H9 (cell line): ENCODE measurements around the gene MEIS2. TPM values are rescaled to one million over a fixed set of nuclear protein-coding genes. Genes with fewer than 3 reads are reported as not detected.

Source experiments
- DNase-seq: peaks from one replicate; pipeline ENCODE4 v3.0.0-alpha.2; 2017
- H2AFZ ChIP-seq: one replicate; pipeline ENCODE4 v1.6.1; 2013; ENCODE audit warnings: mild to moderate bottlenecking, low read length, control low read depth, moderate library complexity
- H2AK5ac ChIP-seq: 2 replicates; pipeline ENCODE4 v1.6.1; 2013; ENCODE audit warnings: low read length, control low read depth, mixed read lengths; ENCODE audit not compliant: insufficient read length
- H2BK120ac ChIP-seq: one replicate; pipeline ENCODE4 v1.6.1; 2013; ENCODE audit warnings: low read depth, mild to moderate bottlenecking, low read length, control low read depth, inconsistent platforms; ENCODE audit not compliant: poor library complexity, severe bottlenecking
- H2BK12ac ChIP-seq: 2 replicates; pipeline ENCODE4 v1.6.1; 2013; ENCODE audit warnings: low read length, control low read depth, mixed read lengths, low read depth; ENCODE audit not compliant: insufficient read length
- H2BK15ac ChIP-seq: 2 replicates; pipeline ENCODE4 v1.6.1; 2013; ENCODE audit warnings: low read depth, low read length, control low read depth
- H2BK20ac ChIP-seq: one replicate; pipeline ENCODE4 v1.6.1; 2013; ENCODE audit warnings: low read depth, mild to moderate bottlenecking, low read length, control low read depth, inconsistent platforms; ENCODE audit not compliant: poor library complexity, severe bottlenecking
- H2BK5ac ChIP-seq: 2 replicates; pipeline ENCODE4 v1.6.1; 2013; ENCODE audit warnings: low read length, control low read depth, mixed read lengths; ENCODE audit not compliant: insufficient read length
- H3K14ac ChIP-seq: 2 replicates; pipeline ENCODE4 v1.6.1; 2013; ENCODE audit warnings: low read length, control low read depth; ENCODE audit not compliant: insufficient read depth
- H3K18ac ChIP-seq: 2 replicates; pipeline ENCODE4 v1.6.1; 2013; ENCODE audit warnings: low read depth, mild to moderate bottlenecking, mixed read lengths, low read length, control low read depth; ENCODE audit not compliant: insufficient read length
- H3K23ac ChIP-seq: 2 replicates; pipeline ENCODE4 v1.6.1; 2013; ENCODE audit warnings: low read length, control low read depth, mixed read lengths, low read depth; ENCODE audit not compliant: insufficient read length
- H3K23me2 ChIP-seq: 2 replicates; pipeline ENCODE4 v1.6.1; 2013; ENCODE audit warnings: low read depth, mild to moderate bottlenecking, mixed read lengths, low read length, control low read depth; ENCODE audit not compliant: insufficient read length, poor library complexity, severe bottlenecking
- H3K27ac ChIP-seq: 2 replicates; pipeline ENCODE4 v1.5.1; 2013; ENCODE audit warnings: low read length, control low read depth, mixed read lengths, low read depth; ENCODE audit not compliant: insufficient read length
- H3K27me3 ChIP-seq: 2 replicates; pipeline ENCODE4 v1.6.1; 2013; ENCODE audit warnings: low read length, control low read depth, inconsistent platforms; ENCODE audit not compliant: insufficient read depth
- H3K4ac ChIP-seq: 2 replicates; pipeline ENCODE4 v1.6.1; 2013; ENCODE audit warnings: low read depth, mild to moderate bottlenecking, control low read depth, inconsistent platforms, low read length, moderate library complexity
- H3K4me1 ChIP-seq: 2 replicates; pipeline ENCODE4 v1.6.1; 2013; ENCODE audit warnings: low read length, control low read depth, inconsistent platforms; ENCODE audit not compliant: insufficient read depth
- H3K4me2 ChIP-seq: 2 replicates; pipeline ENCODE4 v1.6.1; 2013; ENCODE audit warnings: low read length, control low read depth, mixed read lengths; ENCODE audit not compliant: insufficient read length, insufficient read depth
- H3K56ac ChIP-seq: 2 replicates; pipeline ENCODE4 v1.6.1; 2013; ENCODE audit warnings: low read depth, mild to moderate bottlenecking, mixed read lengths, low read length, control low read depth; ENCODE audit not compliant: insufficient read length
- H3K79me1 ChIP-seq: 2 replicates; pipeline ENCODE4 v1.6.1; 2013; ENCODE audit warnings: low read depth, mild to moderate bottlenecking, moderate library complexity, low read length, control low read depth, inconsistent platforms; ENCODE audit not compliant: insufficient read depth, poor library complexity, severe bottlenecking
- H3K79me2 ChIP-seq: 2 replicates; pipeline ENCODE4 v1.6.1; 2013; ENCODE audit warnings: low read length, control low read depth, inconsistent platforms; ENCODE audit not compliant: insufficient read depth
- H3K9ac ChIP-seq: 2 replicates; pipeline ENCODE4 v1.6.1; 2013; ENCODE audit warnings: low read length, control low read depth, mixed read lengths; ENCODE audit not compliant: insufficient read length; ENCODE audit errors: extremely low read depth
- H3K9me3 ChIP-seq: one replicate; pipeline ENCODE4 v1.6.1; 2013; ENCODE audit warnings: low read depth, low read length, inconsistent platforms; ENCODE audit not compliant: control insufficient read depth
- H3T11ph ChIP-seq: one replicate; pipeline ENCODE4 v1.6.1; 2013; ENCODE audit warnings: mild to moderate bottlenecking, low read length, control low read depth, inconsistent platforms
- H4K20me1 ChIP-seq: one replicate; pipeline ENCODE4 v1.6.1; 2013; ENCODE audit not compliant: control insufficient read depth, insufficient read length, insufficient read depth
- H4K5ac ChIP-seq: 2 replicates; pipeline ENCODE4 v1.6.1; 2013; ENCODE audit warnings: low read depth, mild to moderate bottlenecking, mixed read lengths, low read length, control low read depth; ENCODE audit not compliant: insufficient read length
- H4K8ac ChIP-seq: replicated peaks from 2 replicates; pipeline ENCODE4 v1.6.1; 2013; ENCODE audit warnings: low read length, control low read depth, mixed read lengths, low read depth; ENCODE audit not compliant: insufficient read length
- H4K91ac ChIP-seq: 2 replicates; pipeline ENCODE4 v1.6.1; 2013; ENCODE audit warnings: low read depth, mild to moderate bottlenecking, moderate library complexity, mixed read lengths, low read length, control low read depth; ENCODE audit not compliant: insufficient read length
- H3K27ac Mint-ChIP-seq, 3 experiments: 2 replicates in 2 of 3; 3 replicates in 1 of 3; pipeline ENCODE4 v1.8.0; 2020 to 2021; ENCODE audit warnings: mixed read lengths in 3 of 3, mild to moderate bottlenecking in 1 of 3, moderate library complexity in 1 of 3
- H3K27me3 Mint-ChIP-seq: 2 replicates; pipeline ENCODE4 v1.8.0; 2021; ENCODE audit warnings: low read depth, mild to moderate bottlenecking, moderate library complexity, mixed read lengths
- H3K36me3 Mint-ChIP-seq, 3 experiments: 2 replicates in 2 of 3; 3 replicates in 1 of 3; pipeline ENCODE4 v1.8.0; 2020 to 2021; ENCODE audit warnings: low read depth in 3 of 3, mixed read lengths in 3 of 3; ENCODE audit not compliant: insufficient read depth in 1 of 3
- H3K4me1 Mint-ChIP-seq, 2 experiments: 2 replicates each; pipeline ENCODE4 v1.8.0; 2020; ENCODE audit warnings: mixed read lengths in 2 of 2
- H3K4me3 Mint-ChIP-seq, 2 experiments: 2 replicates in 1 of 2; 3 replicates in 1 of 2; pipeline ENCODE4 v1.8.0; 2020 to 2021; ENCODE audit warnings: mild to moderate bottlenecking in 2 of 2, mixed read lengths in 2 of 2, moderate library complexity in 1 of 2
- H3K9me3 Mint-ChIP-seq, 2 experiments: 2 replicates in 1 of 2; 3 replicates in 1 of 2; pipeline ENCODE4 v1.8.0; 2020; ENCODE audit warnings: mild to moderate bottlenecking in 2 of 2, mixed read lengths in 2 of 2, moderate library complexity in 1 of 2
- WGBS: extraction: QIAGEN DNeasy Blood & Tissue Kit; methylation state at CpG from one replicate; pipeline ENCODE4 v1.1.7; 2013; ENCODE audit warnings: missing lambda C conversion rate, low lambda C conversion rate, mixed read lengths; ENCODE audit not compliant: insufficient read length; ENCODE audit errors: extremely low coverage; 5-methylcytosine and 5-hydroxymethylcytosine counted together
- total RNA-seq: library from RNA; stranded (reverse); gene quantifications from 2 replicates; pipeline ENCODE4 v1.2.1, GENCODE V29; 2021
- TF ChIP-seq, protein P1 (sequence below): fragments of 200-600 bp; sonication (generic); conservative IDR thresholded peaks from 3 replicates; pipeline ENCODE4 v1.8.0; 2021; ENCODE audit warnings: antibody characterized with exemption, mild to moderate bottlenecking

Gene MEIS2
- total RNA-seq, 1 experiment from 2014 or later = 0.35 TPM

DNA sequence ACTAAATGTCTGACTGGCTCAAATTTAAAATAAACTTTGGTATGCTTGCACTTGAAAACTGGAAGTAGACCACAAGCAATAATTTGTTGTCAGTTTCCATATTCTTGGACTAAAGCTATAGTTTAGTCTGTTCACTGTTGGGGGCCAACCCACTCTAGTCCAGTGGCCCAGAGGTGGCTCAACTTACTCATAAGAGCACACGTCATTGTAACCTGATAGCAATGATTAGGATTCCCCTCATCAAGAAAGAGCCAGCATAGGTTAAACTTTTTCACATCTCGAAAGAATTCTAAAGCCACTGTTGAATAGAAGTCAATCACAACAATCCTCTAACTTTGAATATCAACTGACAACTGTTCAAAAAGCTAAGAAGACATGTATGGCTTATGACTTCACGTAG, 147.0 kb downstream of the MEIS2 start:
- no peak overlapping the region for H3K14ac ChIP-seq
- H2BK20ac ChIP-seq = no peak overlapping the region

More for the DNA sequence above, 147.0 kb downstream of the MEIS2 start:
- no peak overlapping the region for H2BK15ac ChIP-seq
- no peak overlapping the region for H4K91ac ChIP-seq
- no peak overlapping the region for H3K4ac ChIP-seq
- no peaks in the 10 kb centered on the region for H3K79me2 ChIP-seq
- H3K56ac ChIP-seq = no peak overlapping the region
- no peaks in the 10 kb centered on the region for H3K23me2 ChIP-seq
- H2BK12ac ChIP-seq = no peak overlapping the region
- H3K9me3 Mint-ChIP-seq = no peaks in the 10 kb centered on the region
- no peaks in the 10 kb centered on the region for H3K36me3 Mint-ChIP-seq
- H3K27ac ChIP-seq = no peak overlapping the region
- no peak overlapping the region for H2BK120ac ChIP-seq
- no peak overlapping the region for H2BK5ac ChIP-seq
- TF ChIP-seq, protein P1, sequence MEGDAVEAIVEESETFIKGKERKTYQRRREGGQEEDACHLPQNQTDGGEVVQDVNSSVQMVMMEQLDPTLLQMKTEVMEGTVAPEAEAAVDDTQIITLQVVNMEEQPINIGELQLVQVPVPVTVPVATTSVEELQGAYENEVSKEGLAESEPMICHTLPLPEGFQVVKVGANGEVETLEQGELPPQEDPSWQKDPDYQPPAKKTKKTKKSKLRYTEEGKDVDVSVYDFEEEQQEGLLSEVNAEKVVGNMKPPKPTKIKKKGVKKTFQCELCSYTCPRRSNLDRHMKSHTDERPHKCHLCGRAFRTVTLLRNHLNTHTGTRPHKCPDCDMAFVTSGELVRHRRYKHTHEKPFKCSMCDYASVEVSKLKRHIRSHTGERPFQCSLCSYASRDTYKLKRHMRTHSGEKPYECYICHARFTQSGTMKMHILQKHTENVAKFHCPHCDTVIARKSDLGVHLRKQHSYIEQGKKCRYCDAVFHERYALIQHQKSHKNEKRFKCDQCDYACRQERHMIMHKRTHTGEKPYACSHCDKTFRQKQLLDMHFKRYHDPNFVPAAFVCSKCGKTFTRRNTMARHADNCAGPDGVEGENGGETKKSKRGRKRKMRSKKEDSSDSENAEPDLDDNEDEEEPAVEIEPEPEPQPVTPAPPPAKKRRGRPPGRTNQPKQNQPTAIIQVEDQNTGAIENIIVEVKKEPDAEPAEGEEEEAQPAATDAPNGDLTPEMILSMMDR = no peak
- 0 out of 2 replicates have a peak, but pooled peaks cover 2% of the 10 kb centered on the region for H3K27me3 Mint-ChIP-seq
- no peaks in the 10 kb centered on the region; the same call in 1 of the 2 replicates for H3K4me1 ChIP-seq
- H3K9me3 ChIP-seq = no peaks in the 10 kb centered on the region
- no peak overlapping the region for H2AFZ ChIP-seq
- no peak for DNase-seq
- H3K4me1 Mint-ChIP-seq = peaks cover 5 to 10% of the 10 kb centered on the region in 2 experiments
- H3K4me3 Mint-ChIP-seq = no peak overlapping the region
- no peak overlapping the region for H4K5ac ChIP-seq
- H3K27me3 ChIP-seq = no peaks in the 10 kb centered on the region
- no peak overlapping the region for H3K27ac Mint-ChIP-seq
- H3K18ac ChIP-seq = no peak overlapping the region
- no CpG with 5 or more reads among the region's 3 CpGs for WGBS
- H3K23ac ChIP-seq = no peak overlapping the region
- H3K4me2 ChIP-seq = no peak overlapping the region
- H4K20me1 ChIP-seq = no peaks in the 10 kb centered on the region
- H3T11ph ChIP-seq = no peak overlapping the region
- no peak overlapping the region for H2AK5ac ChIP-seq
- no peak overlapping the region for H4K8ac ChIP-seq
- H3K9ac ChIP-seq = no peak overlapping the region
- no peaks in the 10 kb centered on the region for H3K79me1 ChIP-seq
